GM12801 (cell line): ENCODE measurements around the gene C17orf67.

Source experiments
- CTCF ChIP-seq: IDR thresholded peaks from one replicate; pipeline ENCODE4 v1.5.1; 2011; ENCODE audit warnings: control low read depth; ENCODE audit not compliant: insufficient read length; ENCODE audit errors: extremely low read depth

Gene C17orf67

GRCh38 chr17:56833057-56833808 lies 487 bp downstream of the C17orf67 start:
- TF ChIP-seq CTCF = no peak

GRCh38 chr17:56832446-56832845 lies 1.3 kb downstream of the C17orf67 start:
- TF ChIP-seq CTCF = no peak

DNA sequence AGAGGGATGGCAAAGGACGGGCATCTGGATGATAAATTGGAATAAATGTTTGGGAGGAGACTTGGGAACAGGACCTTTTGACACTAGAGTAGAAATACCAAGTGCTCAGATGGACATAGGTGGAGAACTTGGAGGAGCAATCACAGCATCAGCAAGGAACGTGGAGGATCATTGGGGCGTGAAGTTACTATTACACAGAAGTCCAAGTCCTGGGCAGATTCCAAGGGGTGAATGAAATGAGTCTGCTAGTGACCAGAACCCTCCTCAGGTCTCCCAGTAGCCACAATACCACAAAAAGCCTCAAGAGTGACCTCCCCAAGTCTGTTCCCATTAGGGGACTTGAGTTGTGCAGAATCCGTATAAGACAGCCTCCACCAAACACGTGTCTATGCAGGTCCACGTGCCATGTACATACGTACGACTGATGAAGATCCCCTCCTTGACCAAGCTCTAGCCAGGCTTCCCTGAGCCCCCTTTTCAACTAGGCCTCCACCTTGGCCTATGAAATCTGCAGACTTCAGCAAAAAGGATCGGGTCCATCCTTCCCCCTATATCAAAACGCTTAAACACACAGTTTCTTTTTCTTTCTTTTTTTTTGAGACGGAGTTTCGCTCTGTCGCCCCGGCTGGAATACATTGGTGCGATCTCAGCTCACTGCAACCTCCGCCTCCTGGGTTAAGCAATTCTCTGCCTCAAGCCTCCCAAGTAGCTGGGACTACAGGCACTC lies 2.2 kb downstream of the C17orf67 start:
- TF ChIP-seq CTCF = no peak

DNA sequence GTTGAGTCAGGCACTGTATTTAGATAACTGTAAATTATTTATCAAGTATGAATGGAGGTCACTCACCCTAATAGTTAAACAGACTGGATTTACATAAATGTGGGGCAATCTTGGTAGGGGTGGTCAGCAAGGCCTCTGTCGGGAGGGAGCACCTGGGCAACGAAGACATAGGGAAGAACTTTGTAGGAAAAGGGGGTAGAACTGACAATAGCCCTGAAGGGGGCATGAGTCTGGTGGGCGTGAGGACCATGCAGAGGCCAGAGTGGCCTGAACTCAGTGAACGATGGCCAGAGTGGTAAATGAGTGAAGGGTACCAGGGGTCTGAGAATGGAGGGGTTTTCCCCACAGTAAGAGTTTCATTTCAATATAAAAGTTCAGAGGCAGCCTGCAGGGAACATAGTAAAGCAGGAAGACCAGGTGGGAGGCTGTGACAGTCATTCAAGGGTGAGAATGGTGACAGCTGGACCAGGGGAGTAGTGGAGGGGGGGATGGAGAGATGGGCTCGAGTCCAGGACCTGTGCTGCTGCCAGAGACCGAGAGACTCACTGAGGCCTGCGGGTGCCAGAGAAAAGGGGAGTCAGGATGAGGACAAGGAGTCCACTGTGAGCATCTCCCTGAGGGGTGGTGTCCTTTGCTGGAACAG lies 2.9 kb downstream of the C17orf67 start:
- TF ChIP-seq CTCF = no peak

DNA sequence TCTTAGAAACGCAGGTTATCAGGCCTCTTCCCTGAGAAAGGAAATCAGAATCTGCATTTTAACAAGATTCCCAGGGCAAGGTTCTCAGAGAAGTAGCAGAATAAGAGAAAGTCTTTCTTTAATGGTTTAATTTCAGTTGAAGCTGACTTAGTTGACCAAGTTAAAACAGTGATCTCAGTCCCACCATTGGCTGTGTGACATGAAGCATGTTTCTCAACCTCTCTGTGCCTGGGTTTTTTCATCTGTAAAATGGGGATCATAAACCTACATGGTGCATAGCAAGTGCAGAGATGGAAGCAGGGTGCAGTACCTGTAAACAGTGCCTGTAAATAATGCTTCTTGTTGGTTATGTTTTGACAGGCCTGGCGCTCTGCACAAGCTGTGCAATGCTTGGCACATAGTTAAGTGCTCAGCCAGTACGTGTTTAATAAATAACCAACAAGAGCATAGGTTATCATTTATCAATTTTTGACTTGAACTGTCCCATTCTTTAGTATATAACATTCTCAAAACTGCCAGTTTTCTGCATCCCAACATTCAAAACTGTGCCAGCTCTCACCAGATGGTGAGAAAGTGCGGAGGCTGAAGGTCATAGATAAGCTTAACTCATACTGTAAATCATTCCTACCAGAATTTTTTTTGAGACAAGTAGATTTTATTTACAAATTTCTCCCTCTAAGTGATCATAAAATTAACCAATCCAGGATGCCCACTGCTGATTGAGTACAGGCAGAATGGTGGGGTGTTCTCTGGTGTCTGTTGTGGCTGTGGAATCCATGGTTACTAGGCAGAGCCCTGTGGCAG lies 6.9 kb downstream of the C17orf67 start:
- no peak for TF ChIP-seq CTCF

- TF ChIP-seq CTCF = no peak
These were observed 9.2 kb downstream of the C17orf67 start for GRCh38 chr17:56824503-56824902.

DNA sequence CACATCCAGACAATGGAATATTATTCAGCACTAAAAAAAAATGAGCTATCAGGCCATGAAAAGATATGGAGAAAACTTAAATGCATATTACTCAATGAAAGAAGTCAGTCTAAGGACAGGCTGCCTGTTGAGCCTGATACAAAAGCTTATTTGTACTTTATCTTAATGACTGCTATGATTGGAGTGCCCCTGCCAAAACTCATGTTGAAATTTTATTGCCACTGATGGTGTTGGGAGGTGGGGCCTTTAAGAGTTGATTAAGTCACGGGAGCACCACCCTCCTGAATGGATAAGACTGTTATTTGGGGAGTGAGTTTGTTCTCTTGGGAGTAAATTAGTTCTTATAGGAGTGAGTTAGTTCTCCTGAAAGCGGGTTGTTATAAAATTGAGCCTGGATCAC lies 9.9 kb downstream of the C17orf67 start:
- TF ChIP-seq CTCF = no peak
